ENCODE results near the gene RBMS3. TPM values are rescaled to one million over a fixed set of nuclear protein-coding genes. Genes with fewer than 3 reads are reported as not detected.
A peak's percentile ranks its signal among the peaks of the same experiment; 100 is the strongest.

RBMS3 gene
- total RNA-seq, 1 experiment from 2014 or later, result 1.3 TPM

- no peak for TF ChIP-seq CTCF (IDR thresholded peaks at IDR 0.05; ENCODE audit: unreplicated experiment)
- H3K27ac Mint-ChIP-seq (ENCODE audit: unreplicated experiment), result no peak overlapping the region
- no peaks in the 10 kb centered on the region for H3K27me3 Mint-ChIP-seq (ENCODE audit: unreplicated experiment)
- no peaks in the 10 kb centered on the region for H3K36me3 Mint-ChIP-seq (ENCODE audit: insufficient read depth, unreplicated experiment)
- H3K9me3 Mint-ChIP-seq (ENCODE audit: low read depth, unreplicated experiment), result no peaks in the 10 kb centered on the region
- H3K4me3 Mint-ChIP-seq (ENCODE audit: low read depth, unreplicated experiment), result no peak overlapping the region
- DNase-seq, result peak; percentile 37
- intact Hi-C loops (cut with micrococcal nuclease; ENCODE audit: unreplicated experiment), result loop anchor here (5.0 kb wide), 1 partner anchor 65 kb away; no protein-coding TSS in a partner anchor
- no TSS peak for BruUV-seq (replicated peaks)
- H3K4me1 Mint-ChIP-seq (ENCODE audit: low read depth, unreplicated experiment), result peaks cover 37% of the 10 kb centered on the region
- CTCF ChIA-PET, result no interaction called here
These were observed 476.3 kb downstream of the RBMS3 start for GRCh38 chr3:29757054-29757777.

GRCh38 chr3:29758108-29758433 is 477.2 kb downstream of the RBMS3 start:
- no peak for DNase-seq
- BruUV-seq (replicated peaks), result no TSS peak
- Mint-ChIP-seq H3K9me3 (ENCODE audit: low read depth, unreplicated experiment) (no peaks in the 10 kb centered on the region), H3K4me3 (ENCODE audit: low read depth, unreplicated experiment) (no peak overlapping the region), H3K27ac (ENCODE audit: unreplicated experiment) (no peak overlapping the region), H3K27me3 (ENCODE audit: unreplicated experiment) (no peaks in the 10 kb centered on the region), H3K4me1 (ENCODE audit: low read depth, unreplicated experiment) (peaks cover 37% of the 10 kb centered on the region), H3K36me3 (ENCODE audit: insufficient read depth, unreplicated experiment) (no peaks in the 10 kb centered on the region)
- CTCF ChIA-PET, result no interaction called here
- intact Hi-C loops (cut with micrococcal nuclease; ENCODE audit: unreplicated experiment), result loop anchor here (5.0 kb wide), 1 partner anchor 66 kb away; no protein-coding TSS in a partner anchor
- TF ChIP-seq CTCF (IDR thresholded peaks at IDR 0.05; ENCODE audit: unreplicated experiment), result no peak

- no TSS peak for BruUV-seq (replicated peaks)
- peaks cover 37% of the 10 kb centered on the region for H3K4me1 Mint-ChIP-seq (ENCODE audit: low read depth, unreplicated experiment)
- no peak for TF ChIP-seq CTCF (IDR thresholded peaks at IDR 0.05; ENCODE audit: unreplicated experiment)
- no peaks in the 10 kb centered on the region for H3K9me3 Mint-ChIP-seq (ENCODE audit: low read depth, unreplicated experiment)
- CTCF ChIA-PET, result no interaction called here
- intact Hi-C loops (cut with micrococcal nuclease; ENCODE audit: unreplicated experiment), result loop anchor here (5.0 kb wide), 1 partner anchor 66 kb away; no protein-coding TSS in a partner anchor
- no peaks in the 10 kb centered on the region for H3K36me3 Mint-ChIP-seq (ENCODE audit: insufficient read depth, unreplicated experiment)
- no peaks in the 10 kb centered on the region for H3K27me3 Mint-ChIP-seq (ENCODE audit: unreplicated experiment)
- H3K27ac Mint-ChIP-seq (ENCODE audit: unreplicated experiment), result no peak overlapping the region
- H3K4me3 Mint-ChIP-seq (ENCODE audit: low read depth, unreplicated experiment), result no peak overlapping the region
- no peak for DNase-seq
These were observed 477.8 kb downstream of the RBMS3 start for GRCh38 chr3:29758434-29759322.

- CTCF ChIA-PET, result no interaction called here
- Mint-ChIP-seq H3K4me3 (ENCODE audit: low read depth, unreplicated experiment) (no peak overlapping the region), H3K4me1 (ENCODE audit: low read depth, unreplicated experiment) (peaks cover 37% of the 10 kb centered on the region), H3K27ac (ENCODE audit: unreplicated experiment) (no peak overlapping the region), H3K27me3 (ENCODE audit: unreplicated experiment) (no peaks in the 10 kb centered on the region), H3K9me3 (ENCODE audit: low read depth, unreplicated experiment) (no peaks in the 10 kb centered on the region), H3K36me3 (ENCODE audit: insufficient read depth, unreplicated experiment) (no peaks in the 10 kb centered on the region)
- intact Hi-C loops (cut with micrococcal nuclease; ENCODE audit: unreplicated experiment), result loop anchor here (5.0 to 10.0 kb wide), 7 partner anchors 67 to 1282 kb away; no protein-coding TSS in a partner anchor
- no peak for TF ChIP-seq CTCF (IDR thresholded peaks at IDR 0.05; ENCODE audit: unreplicated experiment)
- DNase-seq, result no peak
- BruUV-seq (replicated peaks), result no TSS peak
These were observed 478.7 kb downstream of the RBMS3 start for GRCh38 chr3:29759411-29760225.
